Upper lobe of left lung (tissue), 4 donors: ENCODE data around the gene MYO16.

Experiments
- CTCF ChIP-seq, 6 experiments: fragments of 450-650 bp in 4 of 6; fragments of 200-600 bp in 2 of 6; sonication (generic) in 2 of 6; IDR thresholded peaks; one replicate each; pipeline ENCODE4 v1.5.1; 2016 to 2019; ENCODE audit warnings: antibody characterized with exemption in 6 of 6
- POLR2AphosphoS5 ChIP-seq, 2 donors: sonication (generic); formaldehyde crosslinking; IDR thresholded peaks; one replicate each; pipeline ENCODE4 v1.5.1; 2017; ENCODE audit warnings: antibody characterized with exemption in 2 of 2

- TF ChIP-seq CTCF (IDR thresholded peaks at IDR 0.05) (no peak), POLR2AphosphoS5 (IDR thresholded peaks at IDR 0.05) (no peak)
These were observed 598.8 kb downstream of the MYO16 start for GRCh38 chr13:109228211-109228610.
